Measurements from ENCODE around the gene ADRA2B.
"Not testable (repeated sequence)": the region's sequence is repeated elsewhere in the genome, so short reads cannot be mapped to it uniquely, and the experiment has no call there.

The ADRA2B gene

GRCh38 chr2:96091141-96091710 is 25.1 kb downstream of the ADRA2B start:
- Histone ChIP-seq H3K9me3 (ENCODE audit: control insufficient read depth in 2 of 2, low read length in 2 of 2) (no peaks in the 10 kb centered on the region), H3K9ac (ENCODE audit: low read length in 2 of 2) (no peak overlapping the region), H3K4me3 (ENCODE audit: low read length in 2 of 2) (no peak overlapping the region), H3K4me1 (ENCODE audit: control insufficient read depth, insufficient read depth, low read length) (peaks cover 2% of the 10 kb centered on the region), H3K36me3 (ENCODE audit: control insufficient read depth in 2 of 2, insufficient read depth in 2 of 2, low read length in 2 of 2) (no peaks in the 10 kb centered on the region), H3K27me3 (ENCODE audit: control insufficient read depth in 1 of 2, insufficient read depth in 2 of 2, low read length in 2 of 2) (no peaks in the 10 kb centered on the region), H3K27ac (ENCODE audit: low read length) (no peak overlapping the region)

- Histone ChIP-seq H3K9me3 (ENCODE audit: control insufficient read depth in 2 of 2, low read length in 2 of 2) (no peaks in the 10 kb centered on the region), H3K27ac (ENCODE audit: low read length) (no peak overlapping the region), H3K4me3 (ENCODE audit: low read length in 2 of 2) (no peak overlapping the region), H3K4me1 (ENCODE audit: control insufficient read depth, insufficient read depth, low read length) (peaks cover 2% of the 10 kb centered on the region), H3K9ac (ENCODE audit: low read length in 2 of 2) (no peak overlapping the region), H3K36me3 (ENCODE audit: control insufficient read depth in 2 of 2, insufficient read depth in 2 of 2, low read length in 2 of 2) (no peaks in the 10 kb centered on the region), H3K27me3 (ENCODE audit: control insufficient read depth in 1 of 2, insufficient read depth in 2 of 2, low read length in 2 of 2) (no peaks in the 10 kb centered on the region)
Observed at GRCh38 chr2:96090196-96090926, 26.0 kb downstream of the ADRA2B start.

GRCh38 chr2:96089356-96090195 is 26.8 kb downstream of the ADRA2B start:
- H3K9me3 ChIP-seq (ENCODE audit: control insufficient read depth in 2 of 2, low read length in 2 of 2), result no peaks in the 10 kb centered on the region
- no peak overlapping the region for H3K27ac ChIP-seq (ENCODE audit: low read length)
- H3K9ac ChIP-seq (ENCODE audit: low read length in 2 of 2), result no peak overlapping the region
- H3K36me3 ChIP-seq (ENCODE audit: control insufficient read depth in 2 of 2, insufficient read depth in 2 of 2, low read length in 2 of 2), result no peaks in the 10 kb centered on the region
- no peak overlapping the region for H3K4me3 ChIP-seq (ENCODE audit: low read length in 2 of 2)
- H3K4me1 ChIP-seq (ENCODE audit: control insufficient read depth, insufficient read depth, low read length), result peaks cover 2% of the 10 kb centered on the region
- H3K27me3 ChIP-seq (ENCODE audit: control insufficient read depth in 1 of 2, insufficient read depth in 2 of 2, low read length in 2 of 2), result no peaks in the 10 kb centered on the region

GRCh38 chr2:96088340-96089335 is 27.7 kb downstream of the ADRA2B start:
- H3K9me3 ChIP-seq (ENCODE audit: control insufficient read depth in 2 of 2, low read length in 2 of 2), result no peaks in the 10 kb centered on the region
- no peak overlapping the region for H3K9ac ChIP-seq (ENCODE audit: low read length in 2 of 2)
- peaks cover 2% of the 10 kb centered on the region for H3K4me1 ChIP-seq (ENCODE audit: control insufficient read depth, insufficient read depth, low read length)
- no peaks in the 10 kb centered on the region for H3K36me3 ChIP-seq (ENCODE audit: control insufficient read depth in 2 of 2, insufficient read depth in 2 of 2, low read length in 2 of 2)
- no peak overlapping the region for H3K4me3 ChIP-seq (ENCODE audit: low read length in 2 of 2)
- H3K27me3 ChIP-seq (ENCODE audit: control insufficient read depth in 1 of 2, insufficient read depth in 2 of 2, low read length in 2 of 2), result no peaks in the 10 kb centered on the region
- H3K27ac ChIP-seq (ENCODE audit: low read length), result no peak overlapping the region

GRCh38 chr2:96087130-96087529 is 29.2 kb downstream of the ADRA2B start:
- Histone ChIP-seq H3K9ac (ENCODE audit: low read length in 2 of 2) (no peak overlapping the region), H3K9me3 (ENCODE audit: control insufficient read depth in 2 of 2, low read length in 2 of 2) (no peaks in the 10 kb centered on the region), H3K4me1 (ENCODE audit: control insufficient read depth, insufficient read depth, low read length) (peaks cover 2% of the 10 kb centered on the region), H3K27ac (ENCODE audit: low read length) (no peak overlapping the region), H3K27me3 (ENCODE audit: control insufficient read depth in 1 of 2, insufficient read depth in 2 of 2, low read length in 2 of 2) (no peaks in the 10 kb centered on the region), H3K36me3 (ENCODE audit: control insufficient read depth in 2 of 2, insufficient read depth in 2 of 2, low read length in 2 of 2) (no peaks in the 10 kb centered on the region), H3K4me3 (ENCODE audit: low read length in 2 of 2) (no peak overlapping the region)

- Histone ChIP-seq H3K4me3 (ENCODE audit: low read length in 2 of 2) (no peak overlapping the region), H3K27me3 (ENCODE audit: control insufficient read depth in 1 of 2, insufficient read depth in 2 of 2, low read length in 2 of 2) (no peaks in the 10 kb centered on the region), H3K27ac (ENCODE audit: low read length) (no peak overlapping the region), H3K36me3 (ENCODE audit: control insufficient read depth in 2 of 2, insufficient read depth in 2 of 2, low read length in 2 of 2) (no peaks in the 10 kb centered on the region), H3K4me1 (ENCODE audit: control insufficient read depth, insufficient read depth, low read length) (peaks cover 2% of the 10 kb centered on the region), H3K9ac (ENCODE audit: low read length in 2 of 2) (no peak overlapping the region), H3K9me3 (ENCODE audit: control insufficient read depth in 2 of 2, low read length in 2 of 2) (no peaks in the 10 kb centered on the region)
Observed at GRCh38 chr2:96085541-96086355, 30.6 kb downstream of the ADRA2B start.

- H3K4me3 ChIP-seq (ENCODE audit: low read length in 2 of 2); H3K9me3 ChIP-seq (ENCODE audit: control insufficient read depth in 2 of 2, low read length in 2 of 2); H3K27ac ChIP-seq (ENCODE audit: low read length); H3K27me3 ChIP-seq (ENCODE audit: control insufficient read depth in 1 of 2, insufficient read depth in 2 of 2, low read length in 2 of 2); H3K36me3 ChIP-seq (ENCODE audit: control insufficient read depth in 2 of 2, insufficient read depth in 2 of 2, low read length in 2 of 2); H3K9ac ChIP-seq (ENCODE audit: low read length in 2 of 2); H3K4me1 ChIP-seq (ENCODE audit: control insufficient read depth, insufficient read depth, low read length): not testable (repeated sequence)
Observed at GRCh38 chr2:96084858-96085518, 31.4 kb downstream of the ADRA2B start.

GRCh38 chr2:96083989-96084857 is 32.1 kb downstream of the ADRA2B start:
- Histone ChIP-seq H3K4me1 (ENCODE audit: control insufficient read depth, insufficient read depth, low read length) (peaks cover under 1% of the 10 kb centered on the region), H3K9ac (ENCODE audit: low read length in 2 of 2) (no peak overlapping the region), H3K27me3 (ENCODE audit: control insufficient read depth in 1 of 2, insufficient read depth in 2 of 2, low read length in 2 of 2) (no peaks in the 10 kb centered on the region), H3K4me3 (ENCODE audit: low read length in 2 of 2) (no peak overlapping the region), H3K36me3 (ENCODE audit: control insufficient read depth in 2 of 2, insufficient read depth in 2 of 2, low read length in 2 of 2) (no peaks in the 10 kb centered on the region), H3K9me3 (ENCODE audit: control insufficient read depth in 2 of 2, low read length in 2 of 2) (no peaks in the 10 kb centered on the region), H3K27ac (ENCODE audit: low read length) (no peak overlapping the region)
